Renal pelvis (tissue), 12 donors: ENCODE data around the gene SSTR1. TPM values are rescaled to one million over a fixed set of nuclear protein-coding genes. Genes with fewer than 3 reads are reported as not detected.
A peak's percentile ranks its signal among the peaks of the same experiment; 100 is the strongest.
"Not testable (repeated sequence)": the region's sequence is repeated elsewhere in the genome, so short reads cannot be mapped to it uniquely, and the experiment has no call there.

Experiments used
- DNase-seq: peaks from one replicate; pipeline ENCODE4 v3.0.0-alpha.2; 2013
- long read RNA-seq, 16 experiments: transcript quantifications; one replicate each; lab custom pipeline, GENCODE V29; 2026
- polyA plus RNA-seq, 3 donors: library from polyadenylated mRNA; unstranded; fragments of 120-200 nt; gene quantifications; one replicate each; pipeline ENCODE4 v1.2.1, GENCODE V29; 2013; ENCODE audit not compliant: insufficient read length in 3 of 3

The SSTR1 gene
- polyA plus RNA-seq: 1 to 10 TPM; 2.1 to 2.9 (median 2.4) TPM
- long read RNA-seq, donor 1: 0 reads
- long read RNA-seq, donor 2: 0 reads
- long read RNA-seq, donor 3: 0 reads
- long read RNA-seq, donor 4: 0 reads
- long read RNA-seq, donor 5: 0 reads
- long read RNA-seq, donor 6: 0 reads
- long read RNA-seq, donor 7: 0 reads
- long read RNA-seq, donor 8: 0 reads
- long read RNA-seq, donor 9: 0 reads
- long read RNA-seq, donor 10: 0 reads
- long read RNA-seq, donor 11: 0 reads
- long read RNA-seq, donor 12: 0 reads
- long read RNA-seq, donor 13: 0 reads
- long read RNA-seq, donor 14: 0 reads
- long read RNA-seq, donor 15: 0 reads
- long read RNA-seq, donor 16: 0 reads

GRCh38 chr14:38207736-38208617 lies at the start of gene SSTR1:
Gene SSTR1 (plus strand): TSS chr14:38207904. CDS start chr14:38209390, 1,486 bp downstream.
- DNase-seq: peak; percentile 12

GRCh38 chr14:38158468-38158867 lies 49.2 kb upstream of the SSTR1 start:
- no peak for DNase-seq

GRCh38 chr14:38168416-38168815 lies 39.3 kb upstream of the SSTR1 start:
- peak; percentile 30 for DNase-seq

- DNase-seq: no peak
These were observed 36.5 kb upstream of the SSTR1 start for GRCh38 chr14:38171197-38171596.

- DNase-seq: no peak
These were observed 33.0 kb upstream of the SSTR1 start for GRCh38 chr14:38174711-38175110.

- no peak for DNase-seq
These were observed 32.0 kb upstream of the SSTR1 start for GRCh38 chr14:38175658-38176057.

- DNase-seq: no peak
These were observed 31.3 kb upstream of the SSTR1 start for GRCh38 chr14:38176379-38176778.

- DNase-seq: no peak
These were observed 23.6 kb upstream of the SSTR1 start for GRCh38 chr14:38184132-38184531.

GRCh38 chr14:38185671-38186070 lies 22.0 kb upstream of the SSTR1 start:
- DNase-seq: no peak

- DNase-seq: no peak
These were observed 21.5 kb upstream of the SSTR1 start for GRCh38 chr14:38186216-38186615.

GRCh38 chr14:38187528-38187927 lies 20.2 kb upstream of the SSTR1 start:
- DNase-seq: no peak

GRCh38 chr14:38189930-38190726 lies 17.6 kb upstream of the SSTR1 start:
- no peak for DNase-seq

- not testable (repeated sequence) for DNase-seq
These were observed 16.9 kb upstream of the SSTR1 start for GRCh38 chr14:38190846-38191245.

- not testable (repeated sequence) for DNase-seq
These were observed 16.2 kb upstream of the SSTR1 start for GRCh38 chr14:38191491-38191890.

- no peak for DNase-seq
These were observed 10.5 kb upstream of the SSTR1 start for GRCh38 chr14:38197001-38197783.

GRCh38 chr14:38197784-38198335 lies 9.8 kb upstream of the SSTR1 start:
- no peak for DNase-seq

- no peak for DNase-seq
These were observed 9.3 kb upstream of the SSTR1 start for GRCh38 chr14:38198425-38198824.

GRCh38 chr14:38199076-38199475 lies 8.6 kb upstream of the SSTR1 start:
- no peak for DNase-seq

GRCh38 chr14:38199739-38200138 lies 8.0 kb upstream of the SSTR1 start:
- DNase-seq: no peak

GRCh38 chr14:38201137-38201828 lies 6.4 kb upstream of the SSTR1 start:
- no peak for DNase-seq
